Stimulated activated effector memory CD8-positive, alpha-beta T cell treated with anti-CD3 and anti-CD28 coated beads, Interleukin-12 subunit alpha, Interleukin-12 subunit beta, amount 100 ng/mL, for 72 hours (primary cell): ENCODE results near the gene ALG10.

Source experiments
- ATAC-seq: fragments of 150-1000 bp; cut with Tn5 transposase; 2 replicates; pipeline ENCODE4 v1.10.0; 2021
- DNase-seq, 2 donors: peaks; one replicate each; pipeline ENCODE4 v3.0.0; 2021 to 2022; ENCODE audit warnings: low spot score in 2 of 2
- H3K27ac Mint-ChIP-seq: one replicate; pipeline ENCODE4 v1.8.0; 2022; ENCODE audit warnings: mild to moderate bottlenecking, mixed read lengths
- H3K36me3 Mint-ChIP-seq: one replicate; pipeline ENCODE4 v1.8.0; 2022; ENCODE audit warnings: mild to moderate bottlenecking, mixed read lengths
- H3K4me1 Mint-ChIP-seq: one replicate; pipeline ENCODE4 v1.8.0; 2022; ENCODE audit warnings: mixed read lengths
- H3K4me3 Mint-ChIP-seq: one replicate; pipeline ENCODE4 v1.8.0; 2022; ENCODE audit warnings: mild to moderate bottlenecking, mixed read lengths
- H3K9me3 Mint-ChIP-seq: one replicate; pipeline ENCODE4 v1.8.0; 2022; ENCODE audit warnings: mixed read lengths

ALG10 gene

DNA sequence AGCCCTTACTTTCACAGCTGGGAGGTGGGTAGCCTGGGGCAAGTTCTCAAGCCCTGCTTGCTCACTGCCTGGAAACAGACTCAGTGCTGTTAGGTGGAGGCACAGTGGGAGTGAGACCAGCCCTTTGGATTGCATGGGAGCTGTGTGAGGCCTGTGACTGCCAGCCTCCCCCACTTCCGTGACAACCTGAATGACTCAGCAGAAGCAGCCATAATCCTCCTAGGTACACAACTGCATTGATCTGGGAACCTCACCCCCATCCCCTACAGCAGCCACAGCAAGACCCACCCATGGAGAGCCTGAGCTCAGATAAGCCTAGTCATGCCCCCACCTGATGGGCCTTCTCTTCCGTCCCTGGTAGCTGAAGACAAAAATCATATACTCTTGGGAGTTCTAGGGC lies 26.4 kb downstream of the ALG10 start:
- Mint-ChIP-seq H3K27ac (no peak overlapping the region), H3K4me1 (no peaks in the 10 kb centered on the region), H3K36me3 (no peaks in the 10 kb centered on the region), H3K9me3 (peaks cover 7% of the 10 kb centered on the region), H3K4me3 (no peak overlapping the region)
- DNase-seq = no peak
- no peak for ATAC-seq

GRCh38 chr12:34051486-34051885 lies 29.2 kb downstream of the ALG10 start:
- DNase-seq (no peak), ATAC-seq (no peak)
- Mint-ChIP-seq H3K36me3 (no peaks in the 10 kb centered on the region), H3K4me1 (peaks cover 5% of the 10 kb centered on the region), H3K9me3 (peaks cover 7% of the 10 kb centered on the region), H3K4me3 (no peak overlapping the region), H3K27ac (no peak overlapping the region)

- no peak overlapping the region for H3K4me3 Mint-ChIP-seq
- no peak for DNase-seq
- H3K36me3 Mint-ChIP-seq = no peaks in the 10 kb centered on the region
- peaks cover 7% of the 10 kb centered on the region for H3K9me3 Mint-ChIP-seq
- H3K27ac Mint-ChIP-seq = no peak overlapping the region
- ATAC-seq = no peak
- H3K4me1 Mint-ChIP-seq = peaks cover 5% of the 10 kb centered on the region
Measured at GRCh38 chr12:34054938-34055337, 32.6 kb downstream of the ALG10 start.
